Hepatocyte (in vitro differentiated cells): ENCODE results near the gene CBLL2. TPM values are rescaled to one million over a fixed set of nuclear protein-coding genes. Genes with fewer than 3 reads are reported as not detected.

Experiments
- DNase-seq: peaks from one replicate; pipeline ENCODE4 v3.0.0-alpha.2; 2016; ENCODE audit warnings: low spot score
- H2AFZ ChIP-seq: fragments of 200-600 bp; sonication (generic); 2 replicates; pipeline ENCODE4 v1.6.0; 2016; ENCODE audit warnings: antibody characterized with exemption, mild to moderate bottlenecking
- H3K27ac ChIP-seq: fragments of 200-600 bp; sonication (generic); 2 replicates; pipeline ENCODE4 v1.5.1; 2016; ENCODE audit warnings: mild to moderate bottlenecking
- H3K27me3 ChIP-seq: fragments of 200-600 bp; sonication (generic); 2 replicates; pipeline ENCODE4 v1.6.1; 2016
- H3K36me3 ChIP-seq: fragments of 200-600 bp; sonication (generic); replicated peaks from 2 replicates; pipeline ENCODE4 v1.5.1; 2016; ENCODE audit warnings: low read depth; ENCODE audit not compliant: insufficient read depth
- H3K4me1 ChIP-seq: fragments of 200-600 bp; sonication (generic); 2 replicates; pipeline ENCODE4 v1.5.1; 2016; ENCODE audit warnings: mild to moderate bottlenecking, moderate library complexity; ENCODE audit not compliant: insufficient read depth
- H3K4me2 ChIP-seq: fragments of 200-600 bp; sonication (generic); 2 replicates; pipeline ENCODE4 v1.6.0; 2016
- H3K4me3 ChIP-seq: fragments of 200-600 bp; sonication (generic); 2 replicates; pipeline ENCODE4 v1.5.1; 2016; ENCODE audit warnings: mild to moderate bottlenecking
- H3K79me2 ChIP-seq: fragments of 200-600 bp; sonication (generic); 2 replicates; pipeline ENCODE4 v1.6.0; 2017; ENCODE audit warnings: mild to moderate bottlenecking
- H3K9me2 ChIP-seq: fragments of 200-600 bp; sonication (generic); replicated peaks from 2 replicates; pipeline ENCODE4 v1.6.0; 2017; ENCODE audit warnings: mild to moderate bottlenecking; ENCODE audit not compliant: insufficient read depth
- H3K9me3 ChIP-seq: fragments of 200-600 bp; sonication (generic); 2 replicates; pipeline ENCODE4 v1.5.1; 2016; ENCODE audit warnings: low read depth, mild to moderate bottlenecking
- H4K20me1 ChIP-seq: fragments of 200-600 bp; sonication (generic); 2 replicates; pipeline ENCODE4 v1.6.0; 2016; ENCODE audit warnings: mild to moderate bottlenecking; ENCODE audit not compliant: insufficient read depth, poor library complexity, severe bottlenecking
- EZH2 ChIP-seq: fragments of 200-600 bp; sonication (generic); IDR thresholded peaks from 2 replicates; pipeline ENCODE4 v1.6.1; 2016; ENCODE audit warnings: antibody characterized with exemption, mild to moderate bottlenecking, borderline replicate concordance
- EZH2phosphoT487 ChIP-seq: fragments of 200-600 bp; sonication (generic); IDR thresholded peaks from one replicate; pipeline ENCODE4 v1.6.1; 2018; ENCODE audit warnings: antibody characterized with exemption, mild to moderate bottlenecking, low read depth, moderate library complexity; ENCODE audit not compliant: unreplicated experiment, severe bottlenecking
- WGBS: methylation state at CpG from one replicate; pipeline ENCODE4 v1.1.6; 2016; ENCODE audit warnings: low lambda C conversion rate; ENCODE audit errors: missing lambda C conversion rate; 5-methylcytosine and 5-hydroxymethylcytosine counted together
- polyA plus RNA-seq: library from polyadenylated mRNA; unstranded; fragments of >200 nt; fragmentation: Nextera tagmentation; extraction: Ambion mirVana; gene quantifications from 2 replicates; pipeline ENCODE4 v1.2.1, GENCODE V29; 2016
- total RNA-seq: library from RNA; depleted of rRNA; stranded (reverse); fragments of >200 nt; gene quantifications from 2 replicates; pipeline ENCODE4 v1.2.3, GENCODE V29; 2014
- TF ChIP-seq, protein P1 (sequence below): fragments of 200-600 bp; sonication (generic); IDR thresholded peaks from 2 replicates; pipeline ENCODE4 v1.5.1; 2016; ENCODE audit warnings: antibody characterized with exemption, mild to moderate bottlenecking; ENCODE audit not compliant: poor library complexity

CBLL2 gene
- total and polyA plus RNA-seq, 2 experiments from 2014 or later, result not detected

DNA sequence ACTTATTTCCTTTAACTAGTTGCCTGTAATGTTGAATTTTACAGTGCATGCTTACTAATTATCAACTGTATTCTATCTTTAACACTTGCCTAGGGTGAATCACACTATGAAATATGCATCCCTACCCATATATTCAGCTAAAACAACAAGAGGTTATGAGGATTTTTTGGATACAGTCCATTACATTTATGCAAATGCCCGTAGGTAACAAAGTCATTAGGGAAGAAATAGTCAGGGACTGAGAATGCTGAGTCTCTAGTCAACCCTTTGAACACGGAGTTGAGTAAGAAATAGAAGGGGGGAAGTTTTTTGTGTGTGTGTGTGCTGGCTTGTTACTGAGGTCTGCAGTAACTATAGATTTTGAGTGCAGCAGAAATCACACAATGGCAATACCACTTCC is 26.1 kb upstream of the CBLL2 start:
- no peak overlapping the region for H3K27ac ChIP-seq
- H3K9me2 ChIP-seq, result no peaks in the 10 kb centered on the region
- H3K4me3 ChIP-seq, result no peak overlapping the region
- H2AFZ ChIP-seq, result no peak overlapping the region
- WGBS, result 57% methylated on average over 2 of the region's 2 CpGs
- H3K36me3 ChIP-seq, result no peaks in the 10 kb centered on the region
- DNase-seq, result no peak
- H3K4me1 ChIP-seq, result no peaks in the 10 kb centered on the region
- H3K9me3 ChIP-seq, result no peaks in the 10 kb centered on the region
- H3K79me2 ChIP-seq, result no peaks in the 10 kb centered on the region
- H3K4me2 ChIP-seq, result no peak overlapping the region
- H4K20me1 ChIP-seq, result no peaks in the 10 kb centered on the region
- no peak for TF ChIP-seq EZH2
- TF ChIP-seq, protein P1, sequence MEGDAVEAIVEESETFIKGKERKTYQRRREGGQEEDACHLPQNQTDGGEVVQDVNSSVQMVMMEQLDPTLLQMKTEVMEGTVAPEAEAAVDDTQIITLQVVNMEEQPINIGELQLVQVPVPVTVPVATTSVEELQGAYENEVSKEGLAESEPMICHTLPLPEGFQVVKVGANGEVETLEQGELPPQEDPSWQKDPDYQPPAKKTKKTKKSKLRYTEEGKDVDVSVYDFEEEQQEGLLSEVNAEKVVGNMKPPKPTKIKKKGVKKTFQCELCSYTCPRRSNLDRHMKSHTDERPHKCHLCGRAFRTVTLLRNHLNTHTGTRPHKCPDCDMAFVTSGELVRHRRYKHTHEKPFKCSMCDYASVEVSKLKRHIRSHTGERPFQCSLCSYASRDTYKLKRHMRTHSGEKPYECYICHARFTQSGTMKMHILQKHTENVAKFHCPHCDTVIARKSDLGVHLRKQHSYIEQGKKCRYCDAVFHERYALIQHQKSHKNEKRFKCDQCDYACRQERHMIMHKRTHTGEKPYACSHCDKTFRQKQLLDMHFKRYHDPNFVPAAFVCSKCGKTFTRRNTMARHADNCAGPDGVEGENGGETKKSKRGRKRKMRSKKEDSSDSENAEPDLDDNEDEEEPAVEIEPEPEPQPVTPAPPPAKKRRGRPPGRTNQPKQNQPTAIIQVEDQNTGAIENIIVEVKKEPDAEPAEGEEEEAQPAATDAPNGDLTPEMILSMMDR, result no peak
- H3K27me3 ChIP-seq, result no peaks in the 10 kb centered on the region

DNA sequence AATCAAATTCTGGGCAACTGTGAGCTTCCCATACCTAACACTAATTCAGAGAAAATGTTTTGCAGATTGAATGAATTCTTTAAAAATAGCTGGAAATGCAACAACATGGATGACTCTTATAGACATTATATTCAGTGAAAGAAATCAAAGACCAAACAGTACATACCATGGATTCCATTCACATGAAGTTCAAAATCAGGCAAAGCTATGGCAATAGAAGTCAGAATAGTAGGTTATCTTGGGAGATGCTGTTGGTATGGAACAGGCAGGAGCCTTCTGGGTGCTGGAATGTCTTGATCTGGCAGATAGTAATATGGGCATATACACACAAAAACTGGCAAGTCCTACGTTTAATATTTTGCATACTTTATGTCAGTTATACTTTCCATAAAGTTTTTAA is 25.5 kb upstream of the CBLL2 start:
- WGBS, result 48% methylated on average over 1 of the region's 1 CpG
- no peak for DNase-seq

DNA sequence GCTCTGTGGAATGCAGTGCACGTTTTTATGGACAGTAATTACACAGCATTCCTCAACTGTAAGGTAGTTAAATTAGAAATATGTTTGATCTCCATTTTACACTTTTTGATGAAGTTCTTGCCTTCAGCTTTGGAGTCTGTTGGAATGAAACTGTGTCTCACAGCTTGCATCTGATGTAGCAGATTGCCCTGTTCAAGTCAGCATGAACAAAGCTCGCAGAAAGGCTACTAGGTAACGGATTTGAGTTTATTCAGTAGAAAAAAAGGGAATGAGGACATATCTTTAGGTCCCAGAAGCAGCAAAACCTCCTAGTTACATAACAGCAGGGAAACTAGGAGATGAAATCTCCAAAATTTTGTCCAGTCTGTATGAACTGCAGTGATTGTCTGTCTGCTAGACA is 24.3 kb upstream of the CBLL2 start:
- Histone ChIP-seq H4K20me1 (no peaks in the 10 kb centered on the region), H3K9me3 (no peaks in the 10 kb centered on the region), H2AFZ (no peak overlapping the region), H3K4me3 (no peak overlapping the region), H3K36me3 (no peaks in the 10 kb centered on the region), H3K4me1 (no peaks in the 10 kb centered on the region), H3K79me2 (no peaks in the 10 kb centered on the region), H3K27ac (no peak overlapping the region), H3K27me3 (no peaks in the 10 kb centered on the region), H3K4me2 (no peak overlapping the region), H3K9me2 (no peaks in the 10 kb centered on the region)
- TF ChIP-seq, protein P1, result no peak
- TF ChIP-seq EZH2 (no peak), EZH2phosphoT487 (no peak)
- WGBS, result 45% methylated on average over 3 of the region's 3 CpGs
- DNase-seq, result no peak

More for the DNA sequence above, 25.5 kb upstream of the CBLL2 start:
- no peak for TF ChIP-seq EZH2
- TF ChIP-seq, protein P1, result no peak
- TF ChIP-seq EZH2phosphoT487, result no peak
- Histone ChIP-seq H3K4me2 (no peak overlapping the region), H3K4me3 (no peak overlapping the region), H3K36me3 (no peaks in the 10 kb centered on the region), H3K27me3 (no peaks in the 10 kb centered on the region), H3K9me2 (no peaks in the 10 kb centered on the region), H3K79me2 (no peaks in the 10 kb centered on the region), H2AFZ (no peak overlapping the region), H3K27ac (no peak overlapping the region), H3K9me3 (no peaks in the 10 kb centered on the region), H3K4me1 (no peaks in the 10 kb centered on the region), H4K20me1 (no peaks in the 10 kb centered on the region)

DNA sequence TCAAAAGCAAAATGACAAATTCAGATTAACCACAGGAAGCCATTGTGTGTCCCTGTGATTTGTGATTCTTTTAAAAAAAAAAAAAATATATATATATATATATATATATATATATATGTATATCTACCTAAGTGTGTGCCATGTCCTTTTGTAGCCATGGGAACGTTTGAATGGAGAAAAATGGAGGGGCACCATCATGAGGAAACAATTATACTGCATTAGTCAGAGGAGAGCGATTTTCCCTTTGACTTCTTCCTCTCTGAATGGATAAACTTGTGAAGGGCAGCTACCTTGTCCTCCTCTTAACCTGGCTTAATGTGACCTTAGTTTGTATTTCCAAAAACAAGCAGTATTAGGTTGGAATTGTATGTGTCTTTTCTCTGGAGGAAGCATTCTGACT is 23.3 kb upstream of the CBLL2 start:
- no peak overlapping the region for H3K4me2 ChIP-seq
- H3K27me3 ChIP-seq, result no peaks in the 10 kb centered on the region
- TF ChIP-seq EZH2 (no peak), EZH2phosphoT487 (no peak)
- TF ChIP-seq, protein P1, result no peak
- no peaks in the 10 kb centered on the region for H3K36me3 ChIP-seq
- no peak overlapping the region for H3K4me3 ChIP-seq
- H3K4me1 ChIP-seq, result no peaks in the 10 kb centered on the region
- WGBS, result 35% methylated on average over 2 of the region's 2 CpGs
- H3K27ac ChIP-seq, result no peak overlapping the region
- no peaks in the 10 kb centered on the region for H3K9me3 ChIP-seq
- no peak overlapping the region for H2AFZ ChIP-seq
- H3K9me2 ChIP-seq, result no peaks in the 10 kb centered on the region
- no peak for DNase-seq
- no peaks in the 10 kb centered on the region for H4K20me1 ChIP-seq
- no peaks in the 10 kb centered on the region for H3K79me2 ChIP-seq
